Coronary artery (tissue), 2 donors: ENCODE results near the gene USP6NL.

Experiments used
- DNase-seq: peaks from one replicate; pipeline ENCODE4 v3.0.0-alpha.2; 2017; ENCODE audit warnings: low spot score
- H3K27ac ChIP-seq, 2 donors: fragments of 200-600 bp; sonication (generic); one replicate each; pipeline ENCODE4 v1.5.1; 2016 to 2019
- H3K4me3 ChIP-seq: fragments of 200-600 bp; sonication (generic); 2 replicates; pipeline ENCODE4 v1.5.1; 2016; ENCODE audit warnings: mild to moderate bottlenecking, moderate library complexity
- TF ChIP-seq, protein P1 (sequence below): fragments of 200-600 bp; sonication (generic); IDR thresholded peaks from one replicate; pipeline ENCODE4 v1.5.1; 2019; ENCODE audit warnings: antibody characterized with exemption

Gene USP6NL

DNA sequence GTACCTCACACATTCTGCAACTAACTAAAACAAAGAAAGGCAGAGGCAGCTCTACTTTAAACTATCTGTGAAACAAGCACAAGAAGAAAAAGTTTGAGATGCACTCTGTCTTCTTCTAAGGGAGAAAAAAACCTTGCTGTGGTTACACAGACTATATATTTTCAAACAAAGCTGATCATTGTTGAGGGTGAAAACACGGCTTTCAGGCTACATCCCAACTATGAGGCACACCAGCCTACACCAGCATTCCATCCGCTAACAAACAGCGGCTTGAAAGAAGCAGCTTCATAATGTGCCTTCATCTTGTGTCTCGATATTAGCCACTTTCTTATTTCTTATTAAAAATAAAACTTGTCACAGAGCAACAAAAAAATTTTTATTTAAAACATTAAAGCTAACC lies 79.1 kb downstream of the USP6NL start:
- Histone ChIP-seq H3K27ac (peak overlapping the region; percentile 4 to 28), H3K4me3 (peak overlapping the region; percentile 8)
- DNase-seq, result no peak
- TF ChIP-seq, protein P1, sequence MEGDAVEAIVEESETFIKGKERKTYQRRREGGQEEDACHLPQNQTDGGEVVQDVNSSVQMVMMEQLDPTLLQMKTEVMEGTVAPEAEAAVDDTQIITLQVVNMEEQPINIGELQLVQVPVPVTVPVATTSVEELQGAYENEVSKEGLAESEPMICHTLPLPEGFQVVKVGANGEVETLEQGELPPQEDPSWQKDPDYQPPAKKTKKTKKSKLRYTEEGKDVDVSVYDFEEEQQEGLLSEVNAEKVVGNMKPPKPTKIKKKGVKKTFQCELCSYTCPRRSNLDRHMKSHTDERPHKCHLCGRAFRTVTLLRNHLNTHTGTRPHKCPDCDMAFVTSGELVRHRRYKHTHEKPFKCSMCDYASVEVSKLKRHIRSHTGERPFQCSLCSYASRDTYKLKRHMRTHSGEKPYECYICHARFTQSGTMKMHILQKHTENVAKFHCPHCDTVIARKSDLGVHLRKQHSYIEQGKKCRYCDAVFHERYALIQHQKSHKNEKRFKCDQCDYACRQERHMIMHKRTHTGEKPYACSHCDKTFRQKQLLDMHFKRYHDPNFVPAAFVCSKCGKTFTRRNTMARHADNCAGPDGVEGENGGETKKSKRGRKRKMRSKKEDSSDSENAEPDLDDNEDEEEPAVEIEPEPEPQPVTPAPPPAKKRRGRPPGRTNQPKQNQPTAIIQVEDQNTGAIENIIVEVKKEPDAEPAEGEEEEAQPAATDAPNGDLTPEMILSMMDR, result no peak

DNA sequence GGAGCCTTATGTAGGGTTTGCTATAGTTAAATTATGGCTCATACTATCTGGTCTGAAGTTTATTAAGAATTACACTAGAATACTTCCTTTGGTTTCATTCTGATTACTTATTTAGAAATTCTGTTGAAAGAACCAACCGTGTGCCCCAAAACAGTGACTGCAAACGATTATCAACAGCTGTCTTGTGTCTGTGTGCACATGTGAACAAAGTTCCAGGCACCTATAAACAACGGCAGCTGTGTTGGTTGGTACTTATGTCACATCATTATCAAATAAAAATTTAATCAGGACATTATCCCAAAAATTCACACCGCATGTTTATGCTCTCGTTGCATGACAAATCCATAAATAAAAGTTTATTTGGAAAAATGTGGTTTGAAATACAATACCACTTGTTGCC lies 80.6 kb downstream of the USP6NL start:
- no peak for DNase-seq
- Histone ChIP-seq H3K27ac (no peak overlapping the region), H3K4me3 (no peak overlapping the region)
- TF ChIP-seq, protein P1, result no peak

DNA sequence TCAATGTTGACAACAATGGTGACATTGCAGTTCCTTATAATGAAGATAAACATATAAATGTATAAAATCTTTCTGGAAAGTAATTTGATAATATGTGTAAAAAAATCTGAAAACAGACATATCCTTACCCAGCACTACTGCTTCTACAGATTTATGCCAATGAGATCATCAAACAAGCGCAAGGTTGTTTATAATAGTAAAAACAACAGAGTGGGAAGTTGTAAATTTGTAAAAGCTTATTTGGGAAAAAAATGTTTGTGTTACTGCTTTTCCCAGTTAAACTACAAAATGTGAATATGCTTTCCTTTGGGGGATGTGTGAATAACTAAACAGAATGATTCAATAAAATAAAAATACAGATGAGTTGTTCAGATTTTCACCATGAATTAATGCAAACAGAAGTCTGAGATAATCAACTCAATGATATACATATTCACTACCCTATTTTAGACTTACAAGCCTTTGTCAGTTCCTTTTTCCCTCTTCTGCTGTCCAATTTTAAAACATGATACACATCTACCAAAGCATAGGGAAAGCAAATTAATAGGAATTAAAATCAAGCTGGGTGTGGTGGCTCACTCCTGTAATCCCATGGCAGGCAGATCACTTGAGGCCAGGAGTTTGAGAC lies 82.1 kb downstream of the USP6NL start:
- H3K4me3 ChIP-seq, result no peak overlapping the region
- peak overlapping the region in 1 of 2 donors; percentile 49 for H3K27ac ChIP-seq
- TF ChIP-seq, protein P1, result no peak
- DNase-seq, result no peak

DNA sequence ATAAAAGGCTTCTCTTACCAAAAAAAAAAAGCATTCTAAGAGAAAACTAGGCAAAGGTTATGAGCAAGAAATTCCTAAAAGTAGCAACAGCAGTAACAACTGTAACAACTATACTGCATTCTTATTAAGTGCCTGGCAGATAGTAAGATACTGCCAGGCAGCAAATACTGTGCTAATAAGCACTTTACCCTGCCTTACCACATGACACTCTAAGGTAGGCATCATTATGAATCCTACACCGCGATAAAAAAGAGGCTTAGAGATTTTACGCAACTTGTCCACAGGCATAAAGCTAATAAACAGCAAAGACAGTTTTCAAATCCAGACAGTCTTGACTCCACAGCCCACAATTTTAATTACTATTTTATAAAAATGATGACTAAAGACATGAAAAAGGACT lies 83.2 kb downstream of the USP6NL start:
- TF ChIP-seq, protein P1, result no peak
- H3K27ac ChIP-seq, result no peak overlapping the region
- no peak for DNase-seq
- H3K4me3 ChIP-seq, result peak overlapping the region; percentile 48

DNA sequence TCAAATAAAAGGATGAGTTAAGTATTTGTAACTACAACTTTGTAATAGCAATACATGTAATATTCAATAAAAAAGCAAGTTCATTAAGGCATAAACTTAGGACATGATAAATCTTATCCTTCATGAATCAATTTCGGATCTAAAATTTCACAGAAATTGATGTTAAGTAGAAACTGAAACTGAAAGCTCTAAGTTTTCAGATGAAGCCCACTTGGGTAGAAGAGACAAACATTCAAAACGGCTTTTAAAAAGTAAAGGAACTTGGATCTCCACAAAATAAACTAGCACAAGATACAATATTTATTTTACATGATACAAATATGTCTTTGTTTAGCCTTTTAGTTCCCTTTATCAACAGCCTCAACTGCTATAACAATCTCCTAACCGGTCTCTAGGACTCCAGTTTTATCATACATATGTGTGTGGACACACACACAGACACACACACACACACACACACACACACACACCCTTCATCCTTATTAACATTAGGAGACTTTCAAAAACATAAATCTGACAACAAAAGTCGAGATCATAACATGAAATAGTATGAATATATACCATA lies 83.7 kb downstream of the USP6NL start:
- Histone ChIP-seq H3K4me3 (peak overlapping the region; percentile 48), H3K27ac (peak overlapping the region in 1 of 2 donors; percentile 43)
- TF ChIP-seq, protein P1, result no peak
- no peak for DNase-seq

DNA sequence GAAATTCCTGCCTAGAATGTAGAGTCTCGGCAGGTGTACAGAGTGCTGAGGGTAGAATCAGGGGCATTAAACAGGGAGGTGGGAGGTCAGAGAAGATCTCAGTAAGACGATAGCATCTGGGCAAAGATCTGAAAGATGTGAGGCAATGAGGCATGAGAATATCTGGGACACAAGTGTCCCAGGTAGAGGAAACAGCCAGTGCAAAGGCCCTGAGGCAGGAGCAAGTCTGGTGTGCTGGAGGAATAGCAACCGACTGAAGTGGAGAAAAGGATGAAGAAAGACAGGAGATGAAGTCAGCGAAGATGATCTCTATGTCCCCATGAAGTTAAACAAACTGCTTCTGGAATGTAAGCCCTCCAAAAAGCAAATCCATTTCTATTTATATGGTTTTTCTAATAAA lies 84.4 kb downstream of the USP6NL start:
- Histone ChIP-seq H3K27ac (peak overlapping the region in 1 of 2 donors; percentile 10), H3K4me3 (no peak overlapping the region)
- DNase-seq, result no peak
- TF ChIP-seq, protein P1, result no peak

DNA sequence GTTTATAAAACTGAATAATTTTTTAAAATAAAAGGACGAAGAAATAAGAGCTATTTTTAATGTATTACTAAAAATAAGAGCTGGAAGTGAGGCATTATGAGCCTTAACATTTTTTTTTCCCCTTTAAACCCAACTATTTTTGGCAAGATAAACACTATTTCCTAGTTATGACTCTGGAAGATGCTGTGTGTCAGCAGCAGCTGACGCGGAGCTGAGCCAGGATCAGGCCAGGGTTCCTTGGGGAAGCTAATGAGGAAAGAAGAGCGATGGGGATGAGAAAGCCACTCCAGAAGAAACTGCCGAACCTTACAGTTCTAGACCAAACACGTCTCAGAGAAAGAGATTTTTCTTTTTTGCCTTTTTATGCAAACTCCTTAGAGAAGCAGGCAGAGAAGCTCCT lies 85.9 kb downstream of the USP6NL start:
- peak; percentile 81 for DNase-seq
- TF ChIP-seq, protein P1, result no peak
- Histone ChIP-seq H3K4me3 (peak overlapping the region; percentile 31), H3K27ac (peak overlapping the region; percentile 47 to 48)
